NB4 (cell line): ENCODE results near the gene CDCA5.

Experiments
- DNase-seq: peaks from one replicate; pipeline ENCODE4 v3.0.0; 2010; ENCODE audit warnings: low read depth
- H3K4me3 ChIP-seq: one replicate; pipeline ENCODE4 v1.5.1; 2011; ENCODE audit warnings: mild to moderate bottlenecking, low read depth, low read length, moderate library complexity
- CTCF ChIP-seq: IDR thresholded peaks from one replicate; pipeline ENCODE4 v1.5.1; 2012; ENCODE audit warnings: low read depth, low read length
- MAX ChIP-seq: IDR thresholded peaks from 2 replicates; pipeline ENCODE4 v1.6.1; 2011; ENCODE audit warnings: low read depth, low read length
- MYC ChIP-seq: IDR thresholded peaks from 2 replicates; pipeline ENCODE4 v1.6.1; 2011; ENCODE audit warnings: low read depth, low read length
- POLR2A ChIP-seq: IDR thresholded peaks from 2 replicates; pipeline ENCODE4 v1.6.1; 2011; ENCODE audit warnings: mild to moderate bottlenecking; ENCODE audit not compliant: insufficient read length; ENCODE audit errors: extremely low read depth

Gene CDCA5

GRCh38 chr11:65069217-65069616, 14.6 kb downstream of the CDCA5 start:
- peak; percentile 89 for DNase-seq
- no peak overlapping the region for H3K4me3 ChIP-seq
- no peak for TF ChIP-seq POLR2A
- TF ChIP-seq CTCF = no peak
- no peak for TF ChIP-seq MYC

- DNase-seq = no peak
- H3K4me3 ChIP-seq = no peak overlapping the region
- TF ChIP-seq POLR2A = no peak
- TF ChIP-seq MAX = no peak
- no peak for TF ChIP-seq MYC
- no peak for TF ChIP-seq CTCF
Measured at GRCh38 chr11:65067446-65067845, 16.4 kb downstream of the CDCA5 start.

GRCh38 chr11:65066805-65067291, 17.0 kb downstream of the CDCA5 start:
- TF ChIP-seq MYC (no peak), CTCF (no peak), POLR2A (no peak), MAX (no peak)
- no peak overlapping the region for H3K4me3 ChIP-seq
- DNase-seq = no peak

- TF ChIP-seq MYC = no peak
- TF ChIP-seq MAX = no peak
- no peak for TF ChIP-seq CTCF
- no peak for TF ChIP-seq POLR2A
- H3K4me3 ChIP-seq = no peak overlapping the region
- no peak for DNase-seq
Measured at GRCh38 chr11:65066315-65066714, 17.5 kb downstream of the CDCA5 start.

- DNase-seq = no peak
- TF ChIP-seq POLR2A (no peak), MYC (no peak), MAX (no peak), CTCF (no peak)
- no peak overlapping the region for H3K4me3 ChIP-seq
Measured at GRCh38 chr11:65065851-65066250, 18.0 kb downstream of the CDCA5 start.

GRCh38 chr11:65064847-65065240, 19.0 kb downstream of the CDCA5 start:
- DNase-seq = no peak
- TF ChIP-seq MAX = no peak
- no peak for TF ChIP-seq CTCF
- TF ChIP-seq MYC = no peak
- no peak for TF ChIP-seq POLR2A
- no peak overlapping the region for H3K4me3 ChIP-seq
